NCI-H2196 treated with DMSO at 0.1 percent for 48 hours (cell line): ENCODE data around the gene RAG2.

Experiments
- DNase-seq: peaks from one replicate; lab custom pipeline; 2025; ENCODE audit not compliant: unreplicated experiment; lab: John Stamatoyannopoulos, UW

Gene RAG2

GRCh38 chr11:36601155-36601554 lies 3.1 kb upstream of the RAG2 start:
- no peak for DNase-seq

DNA sequence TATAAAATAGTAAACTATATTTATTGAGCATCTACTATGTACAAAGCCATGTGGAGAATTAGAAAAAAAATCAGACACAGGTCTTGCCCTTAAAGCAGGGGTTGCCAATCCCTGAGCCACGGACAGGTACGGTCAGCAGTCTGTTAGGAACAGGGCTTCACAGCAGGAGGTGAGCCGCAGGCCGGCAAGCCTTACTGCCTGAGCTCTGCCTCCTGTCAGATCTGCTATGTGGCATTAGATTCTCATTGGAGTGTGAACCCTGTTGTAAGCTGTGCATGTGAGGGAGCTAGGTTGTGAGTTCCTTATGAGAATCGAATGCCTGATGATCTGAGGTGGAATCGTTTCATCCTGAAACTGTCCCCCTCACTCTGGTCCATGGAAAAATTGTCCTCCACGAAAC lies 2.1 kb upstream of the RAG2 start:
- DNase-seq = no peak

GRCh38 chr11:36596880-36597279 lies 1.2 kb downstream of the RAG2 start:
- DNase-seq = no peak

DNA sequence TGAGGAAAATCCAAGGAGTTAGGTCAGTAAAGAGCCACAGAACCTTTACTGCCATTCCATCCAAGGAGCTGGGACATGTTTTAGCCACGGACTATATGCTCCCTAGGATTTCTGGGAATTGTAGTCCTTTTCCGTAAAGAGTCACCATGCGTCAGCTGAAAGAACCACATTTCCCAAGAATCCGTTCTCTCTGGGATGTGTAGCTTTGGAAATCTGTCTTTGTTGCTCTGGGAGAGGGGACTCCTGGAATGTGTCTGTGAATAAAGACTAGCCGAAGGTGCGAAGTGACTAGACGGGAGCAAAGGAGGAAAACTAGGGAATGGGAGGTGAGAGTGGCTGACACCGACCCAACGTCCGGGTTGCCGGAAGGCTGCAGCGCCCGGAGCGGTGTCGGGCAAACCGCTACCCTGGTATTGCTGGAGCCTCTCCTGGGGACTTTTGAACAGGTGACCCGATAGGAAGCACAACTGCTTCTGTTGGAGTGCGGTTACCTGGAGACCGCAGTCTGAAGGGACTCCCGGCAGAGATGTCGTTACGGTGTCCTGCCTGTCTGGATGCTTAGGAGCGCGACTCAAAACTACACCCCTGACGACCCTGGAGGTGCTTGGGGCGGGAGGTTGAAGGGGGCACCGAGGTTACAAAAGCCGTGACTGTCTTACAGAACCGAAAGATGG lies 3.6 kb downstream of the RAG2 start, which contains the start of gene IFTAP:
Gene IFTAP (plus strand): TSS at position 187 of the 674 bp plus-strand sequence. CDS start 15,602 bp downstream, outside the sequence.
- DNase-seq = peak; percentile 79

GRCh38 chr11:36591433-36591832 lies 6.6 kb downstream of the RAG2 start:
- no peak for DNase-seq

DNA sequence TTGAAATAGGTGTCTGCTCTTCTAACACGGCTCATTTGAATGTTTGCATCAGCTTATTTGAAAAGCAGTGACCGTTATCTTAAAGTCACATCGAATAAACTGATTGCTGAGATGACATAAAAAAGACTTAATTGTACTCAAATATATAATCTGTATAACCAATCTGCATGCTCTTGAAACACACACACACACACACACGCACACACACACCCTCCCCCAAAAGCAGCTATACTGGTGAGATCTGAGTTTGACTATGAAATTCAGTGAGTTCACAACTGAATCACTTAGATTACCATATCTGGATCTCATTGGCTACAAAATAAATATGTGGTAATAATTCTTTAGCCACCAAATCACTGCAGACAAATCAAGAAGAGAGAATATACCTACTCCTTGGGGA lies 7.5 kb downstream of the RAG2 start:
- DNase-seq = no peak

GRCh38 chr11:36588099-36588498 lies 9.9 kb downstream of the RAG2 start:
- DNase-seq = no peak

- no peak for DNase-seq
Measured at GRCh38 chr11:36586543-36586942, 11.5 kb downstream of the RAG2 start.

DNA sequence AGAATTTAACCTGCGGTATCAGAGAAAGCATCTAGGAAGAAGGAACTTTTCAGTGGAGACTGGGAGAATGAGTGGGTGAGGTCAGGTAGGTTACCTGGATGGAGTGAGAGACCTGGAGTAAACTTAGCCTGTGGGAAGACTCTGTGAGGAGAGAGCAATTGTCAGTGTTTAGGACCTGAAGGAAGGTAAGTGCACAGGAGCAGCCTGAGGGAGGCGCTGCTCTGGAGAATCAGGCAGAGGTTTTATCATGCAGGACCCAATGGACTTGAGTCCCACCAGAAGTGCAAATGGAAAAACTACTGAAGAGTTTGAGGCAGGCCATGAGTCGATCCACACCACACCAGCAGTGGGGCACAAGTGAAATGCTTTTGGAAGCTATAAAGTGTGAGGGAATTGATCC lies 14.4 kb downstream of the RAG2 start:
- DNase-seq = no peak

GRCh38 chr11:36581536-36581935 lies 16.5 kb downstream of the RAG2 start:
- no peak for DNase-seq

DNA sequence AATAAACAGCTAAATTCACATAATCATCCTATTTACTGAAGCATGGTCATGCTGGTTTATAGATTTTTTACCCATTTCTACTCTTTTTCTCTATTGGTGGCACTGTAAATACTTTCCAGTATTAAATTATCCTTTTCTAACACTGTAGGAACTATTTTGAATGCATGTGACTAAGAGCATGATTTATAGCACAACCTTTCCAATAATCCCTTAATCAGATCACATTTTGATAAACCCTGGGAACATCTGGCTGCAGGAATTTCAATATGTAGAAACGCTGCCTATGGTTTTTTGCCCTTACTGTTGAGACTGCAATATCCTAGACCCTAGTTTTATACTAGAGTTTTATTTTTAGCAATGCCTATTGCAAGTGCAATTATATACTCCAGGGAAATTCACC lies 19.6 kb downstream of the RAG2 start:
- no peak for DNase-seq

- DNase-seq = no peak
Measured at GRCh38 chr11:36577859-36578258, 20.2 kb downstream of the RAG2 start.

GRCh38 chr11:36577373-36577772 lies 20.7 kb downstream of the RAG2 start:
- DNase-seq = no peak

DNA sequence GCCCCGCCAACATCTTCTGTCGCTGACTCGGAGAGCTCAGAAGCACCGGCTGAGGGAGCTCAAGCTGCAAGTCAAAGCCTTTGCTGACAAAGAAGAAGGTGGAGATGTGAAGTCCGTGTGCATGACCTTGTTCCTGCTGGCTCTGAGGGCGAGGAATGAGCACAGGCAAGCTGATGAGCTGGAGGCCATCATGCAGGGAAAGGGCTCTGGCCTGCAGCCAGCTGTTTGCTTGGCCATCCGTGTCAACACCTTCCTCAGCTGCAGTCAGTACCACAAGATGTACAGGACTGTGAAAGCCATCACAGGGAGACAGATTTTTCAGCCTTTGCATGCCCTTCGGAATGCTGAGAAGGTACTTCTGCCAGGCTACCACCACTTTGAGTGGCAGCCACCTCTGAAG lies 23.6 kb downstream of the RAG2 start:
- DNase-seq = no peak

DNA sequence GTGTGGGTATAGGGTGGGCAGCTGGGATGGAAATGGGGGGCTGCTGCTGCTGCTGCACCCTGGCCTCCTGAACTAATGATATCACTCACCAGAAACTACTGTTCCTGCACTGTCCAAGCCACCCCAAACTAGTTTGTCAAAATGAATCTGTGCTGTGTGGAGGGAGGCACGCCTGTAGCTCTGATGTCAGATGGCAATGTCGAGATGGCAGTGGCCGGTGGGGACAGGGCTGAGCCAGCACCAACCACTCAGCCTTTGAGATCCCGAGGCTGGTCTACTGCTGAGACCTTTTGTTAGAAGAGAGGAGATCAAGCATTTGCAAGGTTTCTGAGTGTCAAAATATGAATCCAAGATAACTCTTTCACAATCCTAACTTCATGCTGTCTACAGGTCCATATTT lies 28.9 kb downstream of the RAG2 start:
- DNase-seq = no peak

- DNase-seq = no peak
Measured at GRCh38 chr11:36567694-36568093, 30.3 kb downstream of the RAG2 start, which contains the start of gene RAG1. TSS of gene RAG1 (plus strand) at chr11:36568007. CDS start at chr11:36573305, 5,298 bp downstream.

DNA sequence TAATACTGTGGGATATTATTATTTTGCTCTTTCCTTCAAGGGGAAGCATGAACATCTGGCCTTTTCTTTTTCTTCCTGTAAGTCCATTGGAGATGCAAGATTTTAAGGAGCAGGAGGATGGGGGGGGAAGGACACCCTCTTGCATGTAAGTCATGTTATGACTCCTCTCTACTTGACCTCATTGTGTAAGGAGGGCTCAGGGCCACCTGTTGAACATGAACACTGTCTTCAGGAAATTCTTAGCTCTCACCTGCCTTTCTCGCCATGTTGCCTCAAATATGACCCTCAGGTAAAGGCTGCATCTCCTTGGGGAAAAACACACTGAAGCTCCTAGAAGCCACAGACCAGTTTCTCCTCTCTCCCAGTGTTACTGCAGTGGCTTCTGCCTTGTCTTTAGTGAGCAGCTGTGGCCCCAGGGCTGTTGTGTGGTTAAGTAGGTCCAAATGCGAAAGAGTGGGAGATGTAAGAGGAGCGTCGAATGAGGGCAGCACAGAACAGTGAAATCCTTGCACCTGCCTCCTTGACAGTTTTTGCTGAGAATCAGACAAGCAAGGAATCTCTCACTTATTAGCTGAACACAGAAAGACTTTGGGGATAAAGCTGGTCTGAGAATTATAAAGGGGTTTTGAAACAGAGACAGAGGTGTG lies 31.5 kb downstream of the RAG2 start:
- no peak for DNase-seq

GRCh38 chr11:36565031-36565610 lies 32.9 kb downstream of the RAG2 start:
- DNase-seq = no peak

DNA sequence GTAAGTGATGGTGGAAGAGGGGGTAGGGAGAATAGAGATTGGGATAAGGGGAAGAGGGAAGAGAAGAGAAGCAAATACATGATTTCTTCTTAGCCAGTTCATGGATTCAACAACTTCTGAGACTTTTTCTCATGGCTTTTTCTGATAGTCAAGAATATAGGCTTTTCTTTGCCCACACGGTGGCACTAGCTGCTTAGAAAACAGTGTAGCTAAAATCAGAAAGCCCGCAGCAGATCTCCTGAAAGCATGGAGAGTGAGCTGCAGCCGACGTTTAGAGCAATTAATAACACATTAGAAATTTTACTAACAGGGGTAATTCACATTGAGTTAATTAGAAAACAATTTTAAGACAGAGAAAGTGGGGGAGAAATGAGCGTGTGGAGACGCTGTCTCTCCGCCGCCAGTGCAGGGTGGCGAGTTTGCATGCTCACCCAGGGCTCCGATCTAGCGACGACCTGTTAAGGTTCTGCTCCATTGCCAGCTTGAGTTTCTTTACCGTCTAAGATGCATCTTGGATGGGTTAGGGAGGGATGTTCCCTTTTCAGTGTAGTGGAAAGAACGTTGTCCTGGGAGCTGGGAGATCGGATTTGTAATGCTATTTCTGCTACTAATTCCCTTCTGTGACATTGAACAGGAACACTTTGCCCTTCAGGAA lies 33.5 kb downstream of the RAG2 start:
- DNase-seq = peak; percentile 32

DNA sequence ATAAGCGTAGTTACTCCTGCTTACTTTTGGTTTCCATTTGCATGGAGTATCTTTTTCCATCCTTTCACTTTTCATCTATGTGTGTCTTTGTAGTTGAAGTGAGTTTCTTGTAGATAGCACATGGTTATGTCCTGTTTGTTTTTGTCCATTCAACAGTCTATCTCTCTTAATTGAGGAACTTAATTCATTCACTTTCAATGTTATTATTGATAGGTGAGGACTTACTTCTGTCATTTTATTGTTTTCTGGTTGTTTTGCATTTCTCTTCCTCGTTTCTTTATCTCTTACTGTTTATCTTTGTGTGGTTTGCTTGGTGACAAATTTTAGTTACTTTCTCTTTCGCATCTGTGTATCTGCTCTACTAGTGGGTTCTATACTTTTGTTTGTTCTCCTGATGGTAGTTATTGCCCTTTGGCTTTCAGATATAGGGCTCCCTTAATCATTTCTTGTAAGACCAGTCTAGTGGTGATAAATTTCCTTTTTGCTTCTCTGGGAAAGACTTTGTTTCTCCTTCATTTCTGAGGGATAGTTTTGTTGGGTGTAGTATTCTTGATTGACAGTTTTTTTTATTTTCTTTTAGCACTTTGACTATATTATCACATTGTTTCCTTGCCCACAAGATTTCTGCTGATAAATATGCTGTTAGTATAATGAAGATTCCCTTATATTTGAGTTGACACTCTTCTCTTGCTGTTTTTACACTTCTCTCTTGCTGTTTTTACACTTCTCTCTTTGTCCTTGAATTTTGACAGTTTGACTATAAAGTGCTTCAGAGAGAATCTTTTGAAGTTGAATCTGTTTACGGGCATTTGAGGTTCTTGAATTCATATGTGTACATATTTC lies 39.2 kb downstream of the RAG2 start:
- no peak for DNase-seq

GRCh38 chr11:36557991-36558390 lies 40.0 kb downstream of the RAG2 start:
- DNase-seq = no peak
